GM12891 (cell line): Measurements from ENCODE around the gene STX5.
A peak's percentile ranks its signal among the peaks of the same experiment; 100 is the strongest.
"Not testable (repeated sequence)": the region's sequence is repeated elsewhere in the genome, so short reads cannot be mapped to it uniquely, and the experiment has no call there.

ENCODE experiments used
- DNase-seq: peaks from one replicate; pipeline ENCODE4 v3.0.0; 2011; ENCODE audit warnings: low spot score; ENCODE audit not compliant: insufficient read length
- FAIRE-seq: peaks from 2 replicates; lab custom pipeline; 2011; peaks lifted over from hg19 to GRCh38; lab: Jason Lieb, UNC
- PAX5 ChIP-seq: IDR thresholded peaks from 2 replicates; pipeline ENCODE4 v1.6.1; 2011; ENCODE audit warnings: low read length, moderate library complexity, mild to moderate bottlenecking; ENCODE audit not compliant: insufficient read depth, severe bottlenecking
- POLR2A ChIP-seq: IDR thresholded peaks from 2 replicates; pipeline ENCODE4 v1.6.1; 2011; ENCODE audit warnings: low read depth, low read length, control low read depth
- POLR2AphosphoS5 ChIP-seq: IDR thresholded peaks from 2 replicates; pipeline ENCODE4 v1.6.1; 2011; ENCODE audit warnings: low read depth, low read length, control low read depth
- POU2F2 ChIP-seq: IDR thresholded peaks from 2 replicates; pipeline ENCODE4 v1.6.1; 2011; ENCODE audit warnings: low read depth, mild to moderate bottlenecking, control low read depth, low read length, moderate library complexity
- SPI1 ChIP-seq: IDR thresholded peaks from 2 replicates; pipeline ENCODE4 v1.6.1; 2011; ENCODE audit warnings: low read depth, low read length, control low read depth
- TAF1 ChIP-seq: IDR thresholded peaks from 2 replicates; pipeline ENCODE4 v1.6.1; 2011; ENCODE audit warnings: low read depth, low read length, control low read depth

The STX5 gene

GRCh38 chr11:62830904-62831519 is 839 bp downstream of the STX5 start:
- TF ChIP-seq PAX5: no peak
- 0 out of 2 replicates have a peak, but pooled peaks have one; percentile 32 for TF ChIP-seq POLR2AphosphoS5
- FAIRE-seq (no peak), DNase-seq (no peak)

- FAIRE-seq, DNase-seq: not testable (repeated sequence)
These were observed 3.7 kb downstream of the STX5 start for GRCh38 chr11:62828130-62828529.

- FAIRE-seq: no peak
- DNase-seq: no peak
- TF ChIP-seq TAF1 (no peak), POLR2AphosphoS5 (no peak), POU2F2 (no peak), PAX5 (no peak), SPI1 (no peak), POLR2A (no peak)
These were observed 8.2 kb downstream of the STX5 start for GRCh38 chr11:62823677-62824076.

GRCh38 chr11:62817129-62817528 is 14.7 kb downstream of the STX5 start:
- TF ChIP-seq POLR2AphosphoS5 (no peak), PAX5 (no peak), SPI1 (no peak), POU2F2 (no peak), POLR2A (no peak)
- DNase-seq: no peak
- no peak for FAIRE-seq

GRCh38 chr11:62816557-62816956 is 15.3 kb downstream of the STX5 start:
- FAIRE-seq: no peak
- TF ChIP-seq SPI1 (no peak), POLR2A (no peak)
- no peak for DNase-seq

- DNase-seq (no peak), FAIRE-seq (no peak)
- TF ChIP-seq POLR2AphosphoS5: no peak
- no peak for TF ChIP-seq SPI1
- no peak for TF ChIP-seq PAX5
- TF ChIP-seq TAF1: no peak
- no peak for TF ChIP-seq POU2F2
- TF ChIP-seq POLR2A: no peak
These were observed 20.2 kb downstream of the STX5 start for GRCh38 chr11:62811659-62812058.

GRCh38 chr11:62810748-62811147 is 21.1 kb downstream of the STX5 start:
- no peak for FAIRE-seq
- TF ChIP-seq SPI1: no peak
- TF ChIP-seq TAF1: no peak
- 0 out of 2 replicates have a peak, but pooled peaks have one; percentile 29 for TF ChIP-seq POLR2A
- TF ChIP-seq PAX5: no peak
- TF ChIP-seq POU2F2: no peak
- no peak for TF ChIP-seq POLR2AphosphoS5
- DNase-seq: no peak

- TF ChIP-seq POU2F2 (no peak), PAX5 (no peak), SPI1 (no peak), TAF1 (no peak), POLR2A (no peak), POLR2AphosphoS5 (no peak)
- DNase-seq (no peak), FAIRE-seq (no peak)
These were observed 25.2 kb downstream of the STX5 start for GRCh38 chr11:62806611-62807121.

- FAIRE-seq: peak; percentile 75
- TF ChIP-seq POU2F2 (no peak), TAF1 (no peak), SPI1 (no peak), PAX5 (no peak), POLR2A (no peak), POLR2AphosphoS5 (no peak)
- DNase-seq: no peak
These were observed 25.9 kb downstream of the STX5 start for GRCh38 chr11:62805961-62806441.

- FAIRE-seq (peak; percentile 97), DNase-seq (peak; percentile 92)
- TF ChIP-seq TAF1 (peak; percentile 99), POLR2AphosphoS5 (peak; percentile 100), SPI1 (no peak), PAX5 (peak; percentile 59), POLR2A (peak; percentile 100), POU2F2 (peak; percentile 98)
These were observed 26.6 kb downstream of the STX5 start, which contains the start of gene NXF1 for GRCh38 chr11:62805076-62805892. NXF1 (minus strand) TSS chr11:62805440; CDS start chr11:62805356, 84 bp downstream.
